GM18867 (cell line): Measurements from ENCODE around the gene CASTOR2.
"Not testable (repeated sequence)": the region's sequence is repeated elsewhere in the genome, so short reads cannot be mapped to it uniquely, and the experiment has no call there.

Experiments used
- ATAC-seq: cut with Tn5 transposase; IDR thresholded peaks from one replicate; pipeline ENCODE4 v1.9.1; 2021; ENCODE audit warnings: mild to moderate bottlenecking, moderate library complexity; ENCODE audit not compliant: unreplicated experiment

Gene CASTOR2

DNA sequence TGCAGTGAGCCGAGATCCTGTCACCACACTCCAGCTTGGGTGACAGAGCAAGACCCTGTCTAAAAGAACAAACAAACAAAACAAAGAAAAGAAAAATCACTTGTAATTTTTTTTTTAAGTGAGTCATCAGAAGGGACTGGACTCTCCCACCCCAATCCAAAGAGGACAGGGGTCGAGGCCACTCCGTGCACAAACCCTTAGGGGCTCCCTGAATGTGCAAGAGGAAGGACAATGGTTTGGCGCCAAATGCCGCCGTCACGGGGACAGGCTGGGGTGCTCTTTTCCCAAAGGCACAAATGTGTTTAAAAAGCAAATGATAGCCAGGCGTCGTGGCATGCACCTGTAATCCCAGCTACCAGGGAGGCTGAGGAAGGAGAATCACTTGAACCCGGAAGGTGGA lies 85.3 kb downstream of the CASTOR2 start:
- ATAC-seq: no peak

DNA sequence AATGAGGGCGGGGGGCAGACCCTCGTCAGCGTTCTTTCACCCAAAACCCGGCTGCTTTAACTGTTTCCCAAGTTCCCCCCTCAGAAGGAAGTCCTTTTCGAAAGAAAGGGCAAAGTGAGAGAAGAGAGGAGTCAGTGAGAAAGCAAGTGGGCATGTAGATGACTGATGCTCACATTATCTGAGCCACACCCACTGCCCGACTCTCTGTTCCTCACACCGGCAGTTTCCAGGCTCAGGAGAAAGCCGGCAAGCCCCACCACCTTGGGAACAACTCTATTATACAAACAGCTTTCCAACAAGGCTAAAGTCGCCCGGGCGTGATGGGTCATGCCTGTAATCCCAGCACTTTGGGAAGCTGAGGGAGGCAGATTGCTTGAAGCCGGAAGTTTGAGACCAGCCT lies 86.0 kb downstream of the CASTOR2 start:
- ATAC-seq: no peak

DNA sequence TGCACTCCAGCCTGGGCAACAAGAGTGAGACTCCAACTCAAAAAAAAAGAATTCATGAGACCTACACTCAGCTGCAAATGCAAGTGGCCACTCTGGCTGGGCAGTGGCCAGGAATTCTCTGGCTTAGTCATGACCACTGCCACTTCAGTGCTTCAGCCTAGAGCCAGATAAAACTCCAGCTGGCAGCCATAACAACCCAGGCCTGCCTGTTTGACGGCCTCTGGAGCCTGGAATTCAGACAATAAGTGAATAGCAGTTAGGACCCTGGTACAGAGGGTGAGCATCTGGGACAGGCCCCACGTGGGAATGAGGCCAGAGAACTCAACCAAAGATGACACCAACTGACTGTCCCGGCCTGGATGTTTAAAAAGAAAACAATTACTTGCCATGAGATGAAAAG lies 90.2 kb downstream of the CASTOR2 start:
- ATAC-seq: no peak

DNA sequence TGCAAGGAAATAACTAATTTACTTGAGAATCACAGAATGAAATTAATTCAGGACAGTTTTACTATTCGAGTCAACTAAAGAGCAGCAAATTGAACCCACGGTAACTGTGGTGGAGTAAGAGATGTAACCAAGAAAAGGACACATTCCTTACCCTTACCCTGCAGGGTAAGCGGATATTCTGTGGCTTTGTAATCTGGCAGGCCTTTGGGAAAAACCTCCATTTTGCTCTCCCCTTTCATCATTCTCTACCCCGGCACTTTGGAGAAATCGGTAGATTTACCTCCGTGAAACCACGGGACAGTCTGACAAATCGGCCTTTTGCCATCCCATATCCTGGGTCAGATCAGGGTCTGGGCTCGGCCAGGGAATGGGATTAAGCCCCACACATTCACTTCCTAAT lies 90.7 kb downstream of the CASTOR2 start:
- no peak for ATAC-seq

DNA sequence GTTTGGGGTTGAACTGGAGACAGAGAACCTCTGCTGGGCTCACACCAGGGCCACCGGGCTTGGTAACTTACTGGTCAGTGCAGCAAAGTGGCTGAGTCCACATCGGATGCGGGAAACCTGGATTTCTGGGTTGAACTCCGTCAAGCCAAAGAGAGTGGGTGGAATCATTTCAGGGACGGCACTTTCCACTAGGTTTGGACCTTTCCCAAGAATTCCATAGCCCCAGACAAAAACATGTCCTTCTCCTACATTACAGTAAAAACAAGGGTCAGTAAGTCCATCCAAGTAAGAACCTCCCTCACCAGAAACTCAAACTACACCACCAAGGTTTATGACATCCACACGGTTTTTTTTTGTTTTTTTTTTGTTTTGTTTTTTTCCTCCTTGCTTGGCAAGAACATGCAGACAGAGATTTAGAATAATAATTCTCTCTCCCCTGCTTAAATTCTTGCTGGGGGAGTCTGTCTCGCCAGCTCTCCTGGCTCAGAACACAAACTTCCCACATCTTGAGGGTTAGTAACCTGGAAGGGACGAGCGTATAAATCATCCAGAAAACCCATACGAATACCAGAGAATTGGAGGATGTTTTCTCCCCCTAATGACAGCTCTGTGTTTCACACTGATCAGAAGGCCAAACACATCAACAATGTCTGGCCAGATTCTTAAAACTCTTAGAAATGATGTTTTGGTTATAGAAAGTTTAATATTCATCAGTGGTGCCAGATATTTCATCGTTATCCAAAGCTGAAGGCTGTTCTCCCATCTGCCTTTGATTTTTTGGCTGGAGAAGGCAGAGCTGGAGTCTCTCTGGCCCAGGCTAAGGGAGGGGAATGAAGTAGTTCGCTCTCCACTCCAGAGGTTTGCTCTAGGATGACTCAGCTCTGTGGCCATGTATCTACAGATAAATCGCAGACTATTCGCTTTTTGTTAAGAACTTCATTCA lies 91.6 kb downstream of the CASTOR2 start:
- ATAC-seq: no peak

DNA sequence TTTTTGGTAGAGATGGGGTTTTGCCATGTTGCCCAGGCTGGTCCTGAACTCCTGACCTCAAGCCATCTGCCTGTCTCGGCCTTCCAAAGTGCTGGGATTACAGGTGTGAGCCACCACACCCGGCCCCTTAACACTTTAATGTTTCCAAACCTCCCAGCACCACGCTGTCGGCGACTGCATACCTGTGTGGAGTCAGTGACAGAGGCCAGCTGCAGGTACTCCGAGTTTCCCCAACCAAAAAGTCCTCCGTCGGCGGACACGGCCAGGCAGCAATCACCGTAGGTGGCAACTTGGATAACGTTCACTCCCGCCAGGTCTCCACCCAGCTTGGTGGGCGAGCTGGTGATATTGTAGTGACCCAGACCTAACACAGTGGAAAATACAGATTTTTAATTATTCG lies 93.9 kb downstream of the CASTOR2 start:
- ATAC-seq: no peak

DNA sequence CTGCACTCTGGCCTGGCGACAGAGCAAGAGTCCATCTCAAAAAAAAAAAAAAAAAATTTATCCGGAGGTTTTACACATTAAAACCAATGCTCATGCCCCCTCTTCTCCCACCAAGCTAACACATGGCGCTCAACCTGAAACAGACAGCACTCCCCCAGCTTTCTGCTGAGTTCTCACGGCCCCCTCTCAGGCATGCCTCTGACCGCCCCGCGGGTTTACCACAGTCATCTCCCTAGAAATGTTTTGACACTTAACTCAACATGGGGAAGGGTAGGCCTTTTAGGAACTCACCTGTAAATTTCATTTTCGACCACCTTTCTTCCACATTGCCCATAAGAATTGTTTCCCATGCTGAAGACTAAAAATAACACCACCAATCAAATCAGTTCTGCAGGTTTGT lies 99.8 kb downstream of the CASTOR2 start:
- no peak for ATAC-seq

DNA sequence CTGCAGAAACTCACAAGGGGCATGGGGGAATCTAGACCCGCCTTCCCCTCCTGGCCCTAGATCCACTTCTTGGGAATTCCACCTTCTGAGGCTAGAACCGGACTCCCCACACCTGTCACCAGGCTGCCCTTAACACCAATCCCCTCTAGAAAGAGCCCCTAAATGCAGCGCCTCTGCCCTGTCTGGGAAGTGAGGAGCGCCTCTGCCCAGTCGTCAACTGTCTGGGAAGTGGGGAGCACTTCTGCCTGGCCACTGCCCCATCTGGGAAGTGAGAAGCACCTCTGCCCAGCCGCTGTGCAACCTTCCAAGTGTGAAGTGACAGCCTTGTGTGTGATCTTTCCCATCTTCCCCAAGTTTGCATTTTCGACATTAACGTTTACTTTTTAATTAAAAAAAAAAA lies 100.3 kb downstream of the CASTOR2 start:
- ATAC-seq: no peak

DNA sequence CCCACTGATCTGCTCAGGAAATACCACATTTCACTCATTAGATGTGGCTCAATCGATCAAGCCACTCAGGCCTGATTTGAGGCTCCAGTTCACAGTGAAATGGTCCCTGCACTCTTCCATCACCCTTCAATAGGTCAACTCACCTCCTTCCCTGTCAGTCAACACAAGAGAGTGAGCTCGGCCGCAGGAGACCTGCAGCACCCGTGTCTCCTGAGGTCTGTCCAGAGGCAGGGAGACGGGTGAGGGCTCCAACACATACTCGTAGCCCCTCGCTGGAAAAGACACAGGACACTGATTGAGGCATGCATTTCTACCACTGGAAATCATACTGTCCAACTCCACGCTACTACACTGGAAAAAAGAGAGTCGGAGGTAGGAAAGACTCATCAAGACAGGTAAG lies 102.0 kb downstream of the CASTOR2 start:
- no peak for ATAC-seq

DNA sequence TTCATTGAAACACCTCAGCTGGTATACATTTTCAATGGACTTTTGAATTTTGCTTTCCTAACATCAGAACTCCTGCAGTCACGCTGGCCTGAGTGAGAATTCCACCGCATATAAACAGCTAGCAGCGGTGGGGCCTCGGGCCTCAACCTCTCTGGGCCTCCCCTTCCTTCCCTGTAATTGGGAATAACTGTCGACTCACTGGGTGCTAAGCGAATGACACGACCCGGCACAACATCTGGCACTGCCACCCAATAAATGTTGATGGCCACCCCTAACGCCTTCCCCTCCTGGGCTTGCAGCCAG lies 108.4 kb downstream of the CASTOR2 start:
- no peak for ATAC-seq

DNA sequence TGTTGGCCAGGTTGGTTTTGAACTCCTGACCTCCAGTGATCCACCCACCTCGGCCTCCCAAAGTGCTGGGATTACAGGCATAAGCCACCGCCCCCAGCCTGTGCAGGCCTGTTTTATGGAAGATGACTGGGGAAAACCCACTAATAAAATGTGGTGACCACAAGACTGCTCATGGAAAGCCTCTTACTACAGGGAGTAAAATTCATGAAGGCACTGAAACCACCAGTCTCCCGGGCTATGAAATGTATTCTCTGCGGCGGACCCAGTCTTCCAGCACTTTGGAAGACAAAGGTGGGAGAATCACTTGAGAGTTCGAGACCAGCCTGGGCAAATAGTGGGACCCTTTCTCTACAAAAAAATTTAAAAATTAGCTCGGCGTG lies 109.7 kb downstream of the CASTOR2 start:
- ATAC-seq: not testable (repeated sequence)
